CD4-positive, alpha-beta T cell treated with Interleukin-17A for 4 hours (primary cell): ENCODE data around the gene COL16A1.

Experiments used
- DNase-seq: peaks from one replicate; pipeline ENCODE4 v3.0.0-alpha.2; 2020; ENCODE audit warnings: mixed read lengths

The COL16A1 gene

DNA sequence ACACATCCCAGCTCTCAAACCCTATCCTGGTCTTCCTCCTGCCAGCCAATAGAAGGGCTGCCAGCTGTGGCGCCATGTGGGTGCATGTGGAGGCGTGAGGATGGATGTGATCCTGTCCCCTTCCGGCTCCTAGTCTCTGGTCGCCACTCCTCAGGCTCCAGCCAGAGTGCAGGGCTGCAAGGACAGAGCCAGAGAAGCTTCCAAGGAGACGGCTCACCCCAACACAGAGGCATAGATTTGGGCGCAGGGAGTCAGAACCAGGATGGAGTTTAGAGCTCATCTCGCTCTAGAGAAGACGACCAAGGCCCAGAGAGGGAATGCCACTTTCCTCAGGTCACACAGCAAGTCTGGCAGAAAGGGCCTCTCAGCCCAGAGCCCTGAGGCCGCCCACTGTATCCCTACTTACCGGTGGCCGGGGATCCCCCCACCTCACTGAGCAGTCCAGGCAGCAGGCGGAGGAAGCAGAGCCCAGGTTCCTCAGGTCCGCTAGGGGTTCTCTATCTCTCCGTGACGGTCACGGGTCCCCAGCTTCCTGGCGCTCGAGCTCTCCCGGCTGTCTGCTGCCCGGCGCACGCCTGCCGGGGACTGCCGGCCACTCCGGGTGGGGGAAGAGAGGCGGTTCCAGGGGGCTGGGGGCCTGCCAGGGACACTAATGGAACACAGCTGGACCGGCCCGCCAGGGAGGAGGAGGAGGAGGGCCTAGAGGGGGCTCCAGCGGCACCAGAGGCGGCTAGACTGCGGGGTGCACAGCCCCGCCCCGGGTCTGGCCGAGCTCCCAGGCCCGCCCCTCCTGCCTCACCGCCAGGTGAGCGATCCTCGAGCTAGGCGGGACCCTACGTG, at the start of gene COL16A1:
TSS of gene COL16A1 (minus strand) at position 587 of the 840 bp plus-strand sequence. CDS start 1,824 bp downstream, outside the sequence.
- DNase-seq = no peak

DNA sequence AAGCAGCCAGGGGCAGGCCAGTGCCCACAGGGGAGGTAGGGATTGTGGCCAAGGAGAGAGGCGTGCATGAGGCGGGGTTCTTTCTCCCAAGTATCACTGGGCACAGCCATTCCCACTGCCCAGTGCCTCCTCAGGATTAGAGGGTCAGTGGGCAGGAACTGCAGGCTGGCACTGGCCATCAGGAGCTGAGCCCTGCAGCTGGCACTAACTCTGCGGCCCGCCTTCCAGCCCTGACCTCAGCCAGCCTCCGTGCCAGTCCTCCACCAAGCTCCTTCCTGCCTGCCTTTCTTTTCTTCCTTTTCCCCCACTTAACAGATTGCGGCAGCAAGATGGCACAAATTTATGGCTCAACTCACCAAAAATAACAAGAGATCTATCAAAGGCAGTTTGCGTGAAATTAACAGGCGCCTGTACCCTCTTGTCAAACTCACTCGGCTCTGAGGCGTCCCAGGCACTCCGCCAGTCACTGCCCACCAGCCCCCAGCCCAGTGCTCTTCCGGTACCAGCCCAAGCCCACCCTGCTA, 49.2 kb upstream of the COL16A1 start:
- DNase-seq = no peak

DNA sequence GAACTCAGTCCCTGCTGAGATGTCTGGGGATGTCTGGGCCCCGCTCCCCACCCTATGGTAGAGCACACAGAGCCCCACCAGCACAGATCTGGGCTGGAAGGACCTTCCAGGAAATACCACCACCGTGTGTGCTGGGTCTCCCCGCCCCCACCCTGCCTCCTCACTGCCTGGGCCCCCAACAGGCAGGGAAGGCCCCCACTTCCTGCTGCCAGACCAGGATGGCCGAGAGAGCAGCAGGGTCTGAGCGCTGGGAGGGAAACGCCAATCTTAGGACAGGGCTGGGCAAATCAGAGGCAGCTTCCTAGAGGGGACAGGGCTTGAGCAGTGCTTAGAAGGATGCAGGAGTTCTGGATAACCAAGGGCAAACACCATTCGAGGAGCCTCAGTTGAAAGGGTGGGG, 48.4 kb upstream of the COL16A1 start:
- no peak for DNase-seq

DNA sequence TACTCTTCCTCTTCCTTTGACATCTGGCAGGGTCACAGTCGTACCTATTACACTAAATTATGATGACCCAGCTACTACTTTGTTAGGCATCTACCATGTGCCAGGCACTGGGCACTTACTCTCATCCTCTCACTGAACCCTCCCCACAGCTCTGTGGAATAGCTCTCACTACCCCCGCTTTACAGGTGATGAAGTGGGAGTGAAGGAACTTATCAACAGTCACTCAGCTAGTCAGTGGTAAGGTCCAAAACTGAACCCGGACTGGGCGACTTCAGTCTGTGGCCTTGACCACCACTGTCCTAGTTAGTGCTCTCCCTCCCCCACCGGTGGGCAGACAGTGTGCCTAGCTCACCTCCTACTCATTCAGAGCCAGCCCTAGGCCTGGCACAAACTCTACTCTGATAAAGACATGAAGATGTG, 48.0 kb upstream of the COL16A1 start:
- DNase-seq = no peak

DNA sequence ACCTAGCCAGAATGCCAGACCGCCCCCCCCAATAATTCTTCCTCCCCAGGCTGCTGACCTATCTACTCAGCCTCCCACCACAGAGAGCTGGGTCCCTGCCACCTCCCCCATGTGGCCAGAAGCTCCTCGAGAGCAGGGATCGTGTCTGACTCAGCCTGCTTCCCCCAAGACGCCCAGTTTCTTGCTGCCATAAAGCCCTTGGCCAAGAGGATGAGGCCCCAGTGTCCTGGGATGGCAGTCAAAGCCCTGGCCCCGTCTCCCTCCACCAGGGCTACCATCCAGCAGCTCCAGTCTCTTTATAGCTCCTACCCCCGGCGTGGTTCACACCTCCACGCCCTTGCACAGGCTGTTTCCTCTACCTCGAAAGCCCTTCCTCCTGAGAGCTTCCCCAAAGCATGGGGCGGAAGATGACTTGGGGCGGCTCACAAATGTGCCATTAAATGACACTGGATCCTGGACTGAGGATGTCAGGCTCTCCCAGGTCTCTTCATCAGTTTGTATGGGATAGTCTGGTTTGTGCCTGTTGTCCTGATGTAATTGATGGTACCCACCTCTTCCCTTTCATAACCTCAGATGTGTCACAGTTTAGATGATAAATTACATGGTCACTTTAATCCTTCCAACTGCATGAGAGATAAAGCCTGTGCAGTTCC, 47.2 kb upstream of the COL16A1 start:
- no peak for DNase-seq

DNA sequence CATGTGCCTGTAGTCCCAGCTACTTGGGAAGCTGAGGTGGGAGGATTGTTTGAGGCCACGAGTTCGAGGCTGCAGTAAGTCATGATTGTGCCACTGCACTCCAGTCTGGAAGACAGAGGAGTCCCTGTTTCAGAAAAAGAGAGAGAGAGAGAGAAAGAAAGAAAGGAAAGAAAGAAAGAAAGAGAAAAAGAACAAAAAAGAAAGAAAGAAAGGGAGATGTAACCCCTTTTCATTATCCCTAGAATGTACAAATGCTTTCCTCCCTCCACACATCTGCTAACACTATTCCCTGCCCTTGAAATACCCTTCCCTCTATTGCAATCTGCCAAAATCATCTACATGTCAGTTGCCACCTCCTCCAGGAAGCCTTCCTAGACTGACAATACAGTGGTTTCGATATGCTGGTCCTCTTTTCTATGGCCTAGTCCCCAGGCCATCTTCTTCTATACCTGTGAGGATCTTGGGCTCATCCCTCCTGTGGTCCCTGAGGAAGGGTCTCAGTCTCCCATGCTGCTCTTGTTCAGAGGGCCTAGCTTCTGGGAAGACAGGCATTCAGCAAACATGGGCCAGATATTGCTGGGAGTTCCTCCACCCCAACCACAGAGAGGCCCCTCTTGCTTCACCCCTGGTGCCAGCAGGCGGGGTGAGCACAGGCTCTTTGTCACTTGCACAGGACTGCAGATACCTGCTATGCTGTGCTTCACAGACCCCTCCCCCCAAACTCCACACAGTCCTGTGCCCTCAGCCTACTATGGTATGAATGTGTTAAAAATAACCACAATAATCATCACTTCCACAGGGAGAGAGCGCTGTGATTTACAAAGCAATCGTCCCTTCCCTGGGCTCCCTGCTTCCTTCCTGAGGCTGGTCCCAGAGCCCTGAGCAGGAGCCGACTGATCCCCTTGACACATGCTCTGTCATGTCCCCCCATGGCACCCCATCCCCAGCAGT, 46.2 kb upstream of the COL16A1 start:
- DNase-seq = no peak

DNA sequence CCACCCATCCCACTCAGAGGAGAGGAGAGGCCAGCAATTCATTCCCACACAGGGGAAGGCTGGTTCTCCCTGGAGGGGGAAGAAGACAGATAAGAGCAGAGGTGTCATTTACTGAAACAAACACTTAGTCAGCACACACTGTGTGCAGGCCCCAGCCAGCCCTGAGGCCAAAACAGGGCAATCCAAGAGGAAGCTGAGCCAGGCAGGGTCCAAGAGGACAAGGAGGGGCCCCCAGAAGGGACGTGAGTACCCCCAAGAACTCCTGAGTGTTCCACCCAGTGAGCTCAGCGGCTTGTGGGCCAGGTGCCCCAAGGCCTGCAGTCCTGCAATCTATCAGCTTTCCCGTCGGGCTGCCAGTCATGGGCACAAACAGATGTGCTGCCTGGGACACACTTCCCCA, 44.5 kb upstream of the COL16A1 start:
- DNase-seq = no peak

DNA sequence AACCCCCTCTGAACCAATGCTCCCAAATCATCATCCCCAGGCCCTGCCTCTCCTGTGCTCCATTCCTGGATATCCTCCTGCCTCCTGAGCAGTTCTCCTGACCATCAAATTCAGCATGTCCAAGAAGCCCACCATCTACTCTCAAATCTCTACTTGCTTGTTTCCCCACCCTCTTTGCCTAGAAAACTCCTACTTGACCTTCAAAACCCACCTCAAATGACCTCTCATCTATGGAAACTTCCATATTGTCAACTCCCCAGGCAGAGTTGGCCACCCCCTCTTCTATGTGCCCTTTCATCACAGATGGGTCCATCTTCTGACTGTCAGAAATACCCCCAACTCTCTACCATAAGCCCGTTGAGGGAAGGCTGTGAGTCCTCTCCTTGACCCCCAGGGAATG, 43.5 kb upstream of the COL16A1 start:
- no peak for DNase-seq

DNA sequence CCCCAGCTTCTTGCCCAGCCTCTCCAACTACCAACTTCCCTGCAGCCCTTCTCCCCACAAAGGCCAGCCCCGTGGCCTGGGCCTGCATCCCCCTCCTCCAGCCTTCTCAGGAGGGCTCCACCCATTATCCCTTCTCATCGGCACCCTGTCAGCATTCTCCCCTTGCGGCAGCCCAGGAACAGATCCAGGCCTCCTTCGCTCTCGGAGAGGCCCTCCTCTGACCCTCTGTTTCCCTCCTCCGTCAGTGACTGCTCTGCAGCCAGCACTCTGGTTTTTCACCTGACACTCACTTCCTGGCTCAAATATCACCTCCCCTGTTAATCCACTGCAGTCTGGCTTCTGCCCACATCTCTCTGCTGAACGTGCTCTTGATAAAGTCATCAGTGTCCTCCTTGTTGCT, 42.9 kb upstream of the COL16A1 start:
- DNase-seq = no peak

DNA sequence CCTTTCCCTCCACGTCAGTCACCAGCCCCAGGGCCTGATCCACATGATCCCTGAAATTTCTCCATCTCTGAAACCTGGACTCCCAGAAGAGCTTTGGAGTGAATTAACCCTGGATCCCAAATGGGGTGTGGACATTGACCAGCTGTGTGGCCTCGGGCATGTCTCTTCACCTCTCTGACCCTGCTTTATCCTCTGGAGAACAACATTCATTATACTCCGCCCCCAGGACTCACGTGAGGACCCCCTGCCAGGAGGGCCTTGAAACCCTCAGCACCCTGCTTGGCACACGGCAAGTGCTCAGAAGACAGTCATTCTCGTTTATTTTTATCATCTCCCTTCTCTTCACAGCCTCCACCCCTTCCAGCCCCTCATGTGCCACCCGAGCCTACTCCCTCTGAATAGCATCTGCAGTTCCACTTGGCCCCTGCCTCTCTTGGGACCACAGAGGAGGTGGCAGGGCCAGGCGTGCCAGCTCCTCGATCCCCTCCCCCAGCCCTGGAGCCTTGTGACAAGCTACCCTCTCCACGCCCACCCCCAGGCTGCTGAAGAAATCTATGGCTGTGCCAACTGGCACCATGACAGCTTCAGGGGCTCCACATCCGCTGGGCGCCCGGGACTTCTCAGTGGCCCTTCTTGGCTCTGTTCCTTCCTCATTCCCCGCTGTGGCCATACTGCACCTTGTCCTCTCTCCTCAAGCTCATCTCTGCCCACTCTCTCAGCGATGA, 42.3 kb upstream of the COL16A1 start:
- no peak for DNase-seq

DNA sequence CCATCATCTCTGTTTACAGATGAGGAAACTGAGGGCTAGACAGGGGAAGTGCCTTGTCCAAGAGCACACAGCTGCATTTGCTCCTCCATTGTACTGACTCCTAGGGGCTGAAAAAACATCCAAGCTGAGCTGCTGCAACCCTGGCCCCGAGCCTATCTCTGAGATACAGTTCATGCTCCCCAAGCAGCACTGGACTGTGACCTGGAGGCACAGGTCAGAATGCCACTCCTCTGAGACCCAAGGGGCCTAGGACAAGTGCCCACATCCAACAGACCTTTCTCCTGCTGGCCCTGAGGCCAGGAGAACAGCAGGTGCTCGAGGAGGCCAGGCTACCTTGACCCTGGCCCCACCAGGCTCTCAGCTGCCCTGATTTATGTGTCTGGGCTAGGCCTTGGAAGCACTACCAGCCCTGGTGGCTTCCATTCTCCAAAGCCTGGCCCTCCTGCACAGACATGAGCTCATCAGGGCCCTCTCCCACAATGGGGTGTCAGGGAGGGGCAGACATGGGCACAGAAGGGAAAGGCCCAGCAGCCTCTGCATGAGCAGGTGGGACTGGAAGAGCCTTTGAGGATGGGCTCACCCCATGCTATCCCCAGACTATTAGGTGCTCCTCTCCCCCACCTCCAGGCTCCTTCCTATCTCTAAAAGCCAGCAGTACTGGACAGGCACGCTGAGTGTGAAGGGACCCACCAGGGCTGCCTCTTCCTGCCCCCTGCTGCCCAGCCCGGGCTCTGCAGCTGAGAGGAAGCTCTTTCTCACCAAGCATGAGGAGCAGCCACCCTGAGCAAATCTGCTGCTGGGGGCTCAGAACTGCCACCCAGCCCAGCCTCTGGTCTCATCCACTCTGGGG, 41.5 kb upstream of the COL16A1 start:
- DNase-seq = peak; percentile 56

DNA sequence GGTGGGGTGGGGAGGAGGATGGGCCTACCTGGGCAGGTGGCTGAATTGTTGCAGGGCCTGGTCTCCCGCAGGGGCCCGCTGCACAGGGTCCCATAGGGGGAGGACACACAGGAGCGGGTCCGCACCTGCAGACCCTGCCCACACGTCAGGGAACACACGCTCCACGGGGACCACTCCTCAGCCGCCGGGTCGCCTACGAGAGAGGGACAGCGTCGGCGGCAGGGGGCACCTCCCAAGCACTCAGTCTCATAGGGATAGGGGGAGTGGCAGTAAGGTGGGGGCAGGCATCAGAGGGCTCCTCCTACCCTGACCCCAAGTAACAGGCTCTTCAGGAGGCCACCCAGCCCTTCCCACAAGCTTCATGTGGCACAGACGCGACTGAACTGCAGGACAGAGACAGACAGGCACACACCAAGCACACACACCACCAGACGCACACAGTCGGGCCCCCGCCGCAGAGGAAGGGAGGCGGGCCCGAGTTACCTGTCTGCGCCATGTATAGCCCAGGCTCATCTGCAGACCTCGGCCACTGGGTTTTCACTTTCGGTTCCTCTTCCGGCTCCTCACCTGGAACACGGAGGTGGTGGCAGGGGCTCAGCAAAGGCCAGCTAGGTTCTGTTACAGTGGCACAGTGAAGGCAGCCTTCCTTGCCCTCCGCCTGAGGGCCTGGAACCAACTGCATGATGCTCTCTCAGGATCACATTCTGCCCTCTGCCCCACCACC, 40.5 kb upstream of the COL16A1 start:
- DNase-seq = no peak

DNA sequence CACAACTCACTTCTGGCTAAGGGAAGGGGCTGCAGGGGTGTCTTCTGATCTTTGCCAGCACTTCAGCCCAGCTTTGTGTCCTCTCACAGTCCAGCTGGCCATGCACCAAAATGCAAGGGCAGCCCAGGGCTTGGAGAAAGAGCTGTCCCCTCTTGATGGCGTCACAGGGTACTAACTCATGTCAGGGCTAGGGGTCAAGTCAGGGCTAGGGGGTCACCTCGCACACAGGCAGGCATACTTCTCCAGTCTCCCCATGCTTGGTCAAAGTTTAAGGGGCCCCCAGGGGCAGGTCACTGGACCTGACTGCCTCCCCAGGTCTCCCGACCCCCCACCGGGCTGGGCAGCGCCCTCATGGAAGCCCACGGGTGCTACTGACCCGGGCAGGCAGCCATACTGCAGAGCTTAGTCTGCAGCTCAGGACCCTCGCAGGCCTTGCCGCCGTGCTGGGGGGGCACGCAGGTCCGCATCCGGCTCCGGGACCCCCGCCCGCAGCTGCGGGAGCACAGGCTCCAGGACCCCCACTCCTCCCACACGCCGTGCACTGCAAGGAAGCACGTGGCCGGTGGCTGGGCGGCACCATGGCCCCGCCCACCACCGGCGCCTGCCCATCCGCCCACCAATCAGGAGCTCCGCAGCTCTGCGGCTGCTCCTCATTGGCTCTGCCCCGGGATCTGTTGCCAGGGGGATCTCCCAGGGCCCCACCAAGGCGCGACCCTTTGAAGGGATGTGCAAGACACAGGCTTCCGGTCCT, 38.8 kb upstream of the COL16A1 start:
- no peak for DNase-seq

DNA sequence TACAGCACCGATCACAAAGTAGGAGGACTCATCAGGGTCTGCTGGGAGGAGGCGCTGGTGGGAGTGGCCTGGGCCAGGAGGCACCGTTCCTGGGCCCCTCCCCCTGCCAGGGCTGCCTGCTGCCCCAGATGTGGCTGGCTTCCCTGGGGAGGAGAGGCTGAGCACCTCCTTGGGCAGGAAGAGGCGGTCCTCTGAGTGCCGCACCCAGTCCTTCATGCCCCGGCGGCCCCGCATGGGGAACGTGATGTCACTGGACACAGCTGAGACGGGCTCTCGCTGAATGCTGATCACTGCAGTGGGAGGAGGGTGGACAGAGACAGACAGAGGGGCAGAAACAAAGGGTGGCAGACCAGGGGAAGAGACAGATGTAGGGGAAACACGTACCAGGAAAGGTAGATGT, 35.5 kb upstream of the COL16A1 start:
- DNase-seq = peak; percentile 71

DNA sequence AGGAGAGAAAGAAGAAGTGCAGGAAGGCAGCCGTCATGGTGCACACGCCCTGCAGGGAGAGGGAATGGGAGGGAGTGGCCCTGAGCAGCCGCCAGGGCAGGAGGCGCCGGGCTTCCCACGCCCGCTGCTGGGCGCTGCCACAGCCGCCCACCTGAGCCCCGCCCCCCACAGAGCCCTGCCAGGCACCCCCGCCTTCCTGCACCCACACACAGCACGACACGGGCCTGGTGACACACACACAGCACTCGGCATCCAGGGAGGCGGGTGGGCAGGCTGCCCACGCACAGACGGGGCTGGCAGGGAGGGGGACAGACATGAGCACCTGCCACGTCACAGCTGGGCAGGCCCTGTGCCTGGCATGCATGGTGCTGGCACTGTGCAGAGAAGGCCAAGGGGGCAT, 32.9 kb upstream of the COL16A1 start:
- DNase-seq = peak; percentile 40

DNA sequence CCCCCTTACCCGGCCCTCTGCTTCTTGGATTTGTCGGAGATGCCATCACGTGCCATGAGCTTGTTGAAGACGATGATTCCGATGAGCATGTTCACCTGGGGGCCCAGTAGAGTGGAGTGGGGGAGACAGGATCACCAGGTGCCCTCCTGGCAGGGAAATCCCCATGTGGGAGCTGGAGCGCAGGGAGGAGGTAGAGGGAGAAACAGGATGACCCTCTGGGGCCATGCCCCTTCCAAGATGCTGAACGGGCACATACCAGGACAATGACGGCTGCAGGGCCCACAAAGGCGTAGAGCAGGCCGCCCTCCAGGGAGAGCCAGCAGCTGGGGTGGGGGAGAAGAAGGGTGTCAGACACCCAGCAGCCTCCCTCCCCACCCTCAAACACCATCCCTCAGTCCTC, 31.8 kb upstream of the COL16A1 start:
- DNase-seq = no peak

DNA sequence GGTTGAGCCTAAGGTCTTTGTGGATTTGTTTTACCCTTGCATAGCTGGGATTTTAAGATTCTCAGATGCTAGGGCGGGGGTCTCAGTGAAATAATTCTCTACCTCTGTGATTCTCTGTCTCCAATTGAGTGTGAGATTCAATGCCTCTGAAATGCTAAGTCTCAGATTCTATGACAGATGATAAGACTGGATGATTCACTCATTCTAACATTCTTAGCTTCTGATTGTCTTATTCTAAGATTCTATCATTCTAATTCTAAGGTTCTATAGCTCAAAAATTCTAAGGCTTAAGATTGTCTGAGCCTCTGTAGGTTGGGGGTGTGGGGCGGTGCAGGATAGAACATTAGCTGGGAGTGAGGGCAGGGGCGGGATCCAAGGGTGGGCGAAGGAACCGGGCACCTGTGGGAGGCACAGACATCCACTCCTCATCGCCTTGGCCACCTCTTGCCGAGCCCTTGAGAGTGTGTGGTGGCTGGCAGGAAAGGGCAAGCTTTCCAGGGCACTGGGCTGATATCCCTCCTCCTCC, 30.8 kb upstream of the COL16A1 start:
- no peak for DNase-seq

DNA sequence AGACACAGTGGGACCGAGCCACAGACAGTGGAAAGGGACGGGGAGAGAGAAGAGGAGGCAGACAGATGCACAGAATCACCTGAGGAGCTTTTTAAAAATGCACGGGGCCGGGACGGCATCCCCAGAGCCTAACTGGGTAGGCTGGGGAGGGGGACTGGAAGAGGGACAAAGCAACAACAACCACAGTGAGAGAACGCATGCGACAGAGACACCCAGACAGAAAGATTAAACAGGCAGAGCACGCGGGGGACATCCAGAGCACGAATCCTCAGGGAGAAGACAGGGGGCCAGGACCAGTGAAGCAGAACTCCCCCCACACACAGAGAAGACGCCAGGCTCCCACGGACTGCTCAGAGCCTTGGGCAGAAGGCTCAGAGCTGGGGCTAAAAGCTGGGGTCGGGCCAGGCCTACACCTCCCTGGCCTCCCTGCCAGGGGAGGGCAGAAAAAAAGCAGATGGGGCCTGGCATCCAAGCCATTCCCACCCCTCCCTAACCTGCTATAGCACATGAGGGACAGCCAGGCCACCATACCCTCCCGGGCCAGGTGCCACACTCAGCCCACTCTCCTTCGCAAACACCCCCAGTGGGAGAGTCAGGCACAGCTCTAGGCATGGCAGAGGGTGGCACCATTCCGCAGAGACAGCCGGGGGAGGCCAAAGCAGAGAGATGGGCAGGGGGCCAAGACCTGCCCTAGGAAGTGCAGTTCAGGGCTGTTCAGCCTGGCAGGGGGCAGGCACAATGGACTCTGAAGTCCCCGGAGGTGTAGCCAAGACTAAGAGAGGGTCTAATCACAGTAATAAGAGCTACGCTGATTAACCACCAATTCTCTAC, 29.8 kb upstream of the COL16A1 start:
- DNase-seq = no peak
